Activated B cell treated with CpG ODN at 0.5 μM for 24 hours (primary cell): Measurements from ENCODE around the gene SMAD6. TPM values are rescaled to one million over a fixed set of nuclear protein-coding genes. Genes with fewer than 3 reads are reported as not detected.

ENCODE experiments used
- ATAC-seq: fragments of 200-7000 bp; cut with Tn5 transposase; one replicate; pipeline ENCODE4 v1.10.0; 2021; ENCODE audit warnings: low read depth, mild to moderate bottlenecking, moderate library complexity
- CTCF ChIA-PET: fragments of 350-600 bp; sonication (Branson Sonifier 250); formaldehyde crosslinking; loops from one replicate; lab custom pipeline; 2021; ENCODE audit warnings: antibody characterized with exemption; lab: Charles Lee
- POLR2A ChIA-PET: fragments of 350-600 bp; sonication (Branson Sonifier 250); formaldehyde crosslinking; loops from one replicate; lab custom pipeline; 2021; ENCODE audit warnings: antibody characterized with exemption; lab: Charles Lee
- DNase-seq: peaks from one replicate; pipeline ENCODE4 v3.0.0; 2022
- H3K27ac Mint-ChIP-seq: one replicate; pipeline ENCODE4 v1.8.0; 2020; ENCODE audit warnings: mixed read lengths
- H3K27me3 Mint-ChIP-seq: one replicate; pipeline ENCODE4 v1.8.0; 2021; ENCODE audit warnings: mixed read lengths
- H3K36me3 Mint-ChIP-seq: one replicate; pipeline ENCODE4 v1.8.0; 2021; ENCODE audit warnings: low read depth, mixed read lengths
- H3K4me1 Mint-ChIP-seq: one replicate; pipeline ENCODE4 v1.8.0; 2021; ENCODE audit warnings: mixed read lengths
- H3K4me3 Mint-ChIP-seq: one replicate; pipeline ENCODE4 v1.8.0; 2020; ENCODE audit warnings: mild to moderate bottlenecking, mixed read lengths
- H3K9me3 Mint-ChIP-seq: one replicate; pipeline ENCODE4 v1.8.0; 2020; ENCODE audit warnings: mixed read lengths
- intact Hi-C: fragments of 100-400 bp; cut with micrococcal nuclease; formaldehyde crosslinking; loops from one replicate; pipeline ENCODE4 v1.15.1; 2024
- total RNA-seq: library from RNA; stranded (reverse); gene quantifications from 2 replicates; pipeline ENCODE4 v1.2.3, GENCODE V29; 2022
- TF ChIP-seq, protein P1 (sequence below): fragments of 200-600 bp; IDR thresholded peaks from one replicate; pipeline ENCODE4 v1.8.0; 2022; ENCODE audit warnings: antibody characterized with exemption, mild to moderate bottlenecking

Gene SMAD6
- total RNA-seq, 1 donor from 2014 or later: 0.04 TPM

DNA sequence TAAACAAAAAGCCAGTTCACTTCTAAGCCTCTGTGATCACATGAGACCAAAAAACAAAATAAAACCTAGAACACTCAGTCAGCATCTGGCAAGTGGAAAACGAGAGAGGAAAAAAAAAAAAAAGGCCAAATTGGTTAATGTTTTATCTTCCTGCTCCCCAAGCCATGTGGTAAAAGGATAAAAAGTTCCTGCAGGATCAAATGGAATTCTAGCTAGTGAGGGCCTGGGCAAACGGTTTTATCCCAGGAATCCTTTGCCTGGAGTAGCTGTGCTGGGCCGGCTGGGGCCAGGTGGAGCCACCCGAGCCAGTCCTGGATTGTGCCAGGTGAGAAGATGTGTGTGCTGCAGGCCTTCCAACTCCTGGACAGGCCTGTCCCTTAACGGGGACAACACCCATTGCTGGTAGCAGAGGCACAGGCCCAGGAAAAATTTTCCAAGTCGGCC lies 13.2 kb downstream of the SMAD6 start:
- peaks cover 17% of the 10 kb centered on the region for H3K4me1 Mint-ChIP-seq

DNA sequence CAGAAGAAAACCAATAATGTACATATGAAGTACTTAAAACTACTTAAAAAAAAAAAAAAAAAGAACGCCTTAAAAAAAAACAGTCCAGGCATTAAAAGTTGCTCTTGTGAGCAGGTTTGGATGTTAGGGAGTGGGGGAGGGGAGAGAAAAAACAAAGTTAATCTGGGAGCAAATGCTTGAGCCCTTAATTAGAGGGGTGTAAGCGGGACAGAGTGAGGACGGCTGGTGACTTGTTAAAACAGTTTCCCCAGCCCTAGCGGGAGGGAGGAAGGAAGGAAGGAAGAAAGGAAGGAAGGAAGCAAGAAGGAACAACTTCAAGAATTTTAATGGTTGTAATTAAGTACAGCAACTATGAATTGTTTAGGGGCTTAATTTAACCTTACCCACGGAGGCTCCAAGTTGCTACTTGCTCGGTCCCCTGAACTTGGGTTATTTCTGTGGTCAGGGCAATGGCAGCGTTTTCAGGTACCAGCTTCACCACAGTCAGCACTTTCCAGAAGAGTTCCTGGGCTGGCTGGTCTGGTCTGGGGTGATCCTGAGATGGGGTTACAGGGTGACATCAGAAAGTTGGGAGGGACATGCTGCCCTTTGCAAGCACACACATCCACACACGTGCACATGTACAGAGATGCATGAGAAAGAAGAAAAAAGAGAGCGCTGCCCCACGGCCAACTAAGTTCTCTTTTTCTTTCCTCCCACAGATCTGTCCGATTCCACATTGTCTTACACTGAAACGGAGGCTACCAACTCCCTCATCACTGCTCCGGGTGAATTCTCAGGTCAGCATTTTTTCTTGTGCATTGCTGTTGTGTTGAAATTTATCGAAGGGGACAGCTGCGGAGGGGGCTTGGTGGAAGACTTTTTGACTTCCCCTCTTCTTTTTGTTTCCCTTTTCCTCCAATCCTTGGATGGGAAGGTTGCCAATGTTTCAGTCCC lies 14.0 kb downstream of the SMAD6 start:
- Mint-ChIP-seq H3K4me1 (peaks cover 17% of the 10 kb centered on the region), H3K36me3 (no peaks in the 10 kb centered on the region), H3K9me3 (no peaks in the 10 kb centered on the region), H3K27ac (no peak overlapping the region), H3K4me3 (no peak overlapping the region), H3K27me3 (peaks cover 32% of the 10 kb centered on the region)
- DNase-seq (no peak), ATAC-seq (no peak)
- CTCF ChIA-PET: no interaction called here
- intact Hi-C loops: no loop called here
- POLR2A ChIA-PET: interaction anchor here (0.6 to 0.7 kb wide), 2 partner anchors 34 to 202 kb away, joined by 6 to 7 read pairs; no protein-coding TSS in a partner anchor
- TF ChIP-seq, protein P1, sequence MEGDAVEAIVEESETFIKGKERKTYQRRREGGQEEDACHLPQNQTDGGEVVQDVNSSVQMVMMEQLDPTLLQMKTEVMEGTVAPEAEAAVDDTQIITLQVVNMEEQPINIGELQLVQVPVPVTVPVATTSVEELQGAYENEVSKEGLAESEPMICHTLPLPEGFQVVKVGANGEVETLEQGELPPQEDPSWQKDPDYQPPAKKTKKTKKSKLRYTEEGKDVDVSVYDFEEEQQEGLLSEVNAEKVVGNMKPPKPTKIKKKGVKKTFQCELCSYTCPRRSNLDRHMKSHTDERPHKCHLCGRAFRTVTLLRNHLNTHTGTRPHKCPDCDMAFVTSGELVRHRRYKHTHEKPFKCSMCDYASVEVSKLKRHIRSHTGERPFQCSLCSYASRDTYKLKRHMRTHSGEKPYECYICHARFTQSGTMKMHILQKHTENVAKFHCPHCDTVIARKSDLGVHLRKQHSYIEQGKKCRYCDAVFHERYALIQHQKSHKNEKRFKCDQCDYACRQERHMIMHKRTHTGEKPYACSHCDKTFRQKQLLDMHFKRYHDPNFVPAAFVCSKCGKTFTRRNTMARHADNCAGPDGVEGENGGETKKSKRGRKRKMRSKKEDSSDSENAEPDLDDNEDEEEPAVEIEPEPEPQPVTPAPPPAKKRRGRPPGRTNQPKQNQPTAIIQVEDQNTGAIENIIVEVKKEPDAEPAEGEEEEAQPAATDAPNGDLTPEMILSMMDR: no peak

More for the DNA sequence above, 13.2 kb downstream of the SMAD6 start:
- no peak overlapping the region for H3K27ac Mint-ChIP-seq
- H3K27me3 Mint-ChIP-seq: peaks cover 29% of the 10 kb centered on the region
- no peak overlapping the region for H3K4me3 Mint-ChIP-seq
- H3K36me3 Mint-ChIP-seq: no peaks in the 10 kb centered on the region
- TF ChIP-seq, protein P1: no peak
- no peak for ATAC-seq
- ChIA-PET CTCF (no interaction called here), POLR2A (interaction anchor here (0.6 to 0.7 kb wide), 2 partner anchors 33 to 201 kb away, joined by 6 to 7 read pairs; no protein-coding TSS in a partner anchor)
- intact Hi-C loops: no loop called here
- no peaks in the 10 kb centered on the region for H3K9me3 Mint-ChIP-seq
- DNase-seq: no peak

DNA sequence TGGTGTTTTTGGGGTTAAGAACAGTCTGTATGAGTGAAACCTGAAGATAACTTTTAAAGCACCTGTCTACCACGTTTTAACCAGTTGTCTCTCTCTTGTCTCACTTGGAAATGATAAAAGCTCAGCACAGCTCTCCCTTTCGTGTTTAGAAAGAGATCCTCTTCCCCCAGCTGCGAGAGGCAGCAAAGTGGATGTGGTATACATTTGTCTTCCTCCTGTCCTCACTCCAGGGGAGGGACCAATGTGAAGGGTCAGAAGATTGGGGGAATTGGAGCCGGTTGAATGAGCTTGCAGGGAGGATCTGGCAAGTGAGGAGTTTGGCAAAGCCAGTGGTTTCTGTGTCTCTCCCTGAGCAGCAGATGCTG lies 14.6 kb downstream of the SMAD6 start:
- CTCF ChIA-PET: no interaction called here
- POLR2A ChIA-PET: no interaction called here

DNA sequence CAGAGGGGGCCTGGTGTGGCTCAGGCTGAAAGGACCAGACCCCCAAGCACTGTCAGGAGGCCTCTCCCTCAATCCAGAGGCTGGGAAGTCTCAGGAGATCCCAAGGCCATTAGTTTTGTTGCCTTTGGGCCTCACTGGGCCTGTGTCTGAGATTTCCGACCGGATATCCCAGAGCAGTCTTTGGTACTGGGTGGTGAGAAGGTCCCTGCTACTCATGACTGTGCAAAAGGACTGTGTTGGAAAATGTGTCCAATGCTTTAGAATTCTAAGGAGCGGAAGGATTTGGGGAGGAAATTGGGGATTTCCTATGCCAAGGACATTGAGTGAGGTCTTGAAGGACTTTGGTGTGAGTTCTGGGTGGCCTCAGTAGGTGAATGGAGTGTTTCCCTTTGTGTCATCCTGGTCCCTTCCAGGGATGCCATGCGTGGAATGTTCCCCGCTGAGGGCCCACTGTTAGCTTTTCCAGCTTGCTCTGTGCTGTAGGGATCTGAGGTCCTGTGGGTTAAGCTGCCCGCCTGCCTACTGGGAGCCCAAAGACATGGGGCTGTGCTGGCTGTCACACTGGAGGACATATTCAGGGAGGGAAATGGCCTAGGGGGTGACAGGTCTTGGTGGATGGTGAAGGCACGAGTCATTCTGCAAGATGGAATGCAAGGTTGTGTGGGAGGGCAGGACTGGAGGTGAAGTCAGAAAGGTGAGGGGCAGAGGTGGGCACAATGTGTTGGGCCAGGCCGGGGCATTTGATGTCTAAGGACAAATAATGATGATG lies 16.4 kb downstream of the SMAD6 start:
- H3K36me3 Mint-ChIP-seq: no peaks in the 10 kb centered on the region
- H3K27me3 Mint-ChIP-seq: peaks cover 36% of the 10 kb centered on the region
- H3K9me3 Mint-ChIP-seq: no peaks in the 10 kb centered on the region
- ChIA-PET CTCF (no interaction called here), POLR2A (no interaction called here)
- ATAC-seq: no peak
- peaks cover 17% of the 10 kb centered on the region for H3K4me1 Mint-ChIP-seq
- no peak for DNase-seq
- TF ChIP-seq, protein P1: no peak
- intact Hi-C loops: no loop called here
- no peak overlapping the region for H3K27ac Mint-ChIP-seq
- H3K4me3 Mint-ChIP-seq: no peak overlapping the region

More for the DNA sequence above, 14.6 kb downstream of the SMAD6 start:
- Mint-ChIP-seq H3K27me3 (peaks cover 34% of the 10 kb centered on the region), H3K9me3 (no peaks in the 10 kb centered on the region), H3K27ac (no peak overlapping the region), H3K4me1 (peaks cover 17% of the 10 kb centered on the region), H3K36me3 (no peaks in the 10 kb centered on the region), H3K4me3 (no peak overlapping the region)
- TF ChIP-seq, protein P1: no peak
- no peak for ATAC-seq
- DNase-seq: no peak
- intact Hi-C loops: no loop called here

DNA sequence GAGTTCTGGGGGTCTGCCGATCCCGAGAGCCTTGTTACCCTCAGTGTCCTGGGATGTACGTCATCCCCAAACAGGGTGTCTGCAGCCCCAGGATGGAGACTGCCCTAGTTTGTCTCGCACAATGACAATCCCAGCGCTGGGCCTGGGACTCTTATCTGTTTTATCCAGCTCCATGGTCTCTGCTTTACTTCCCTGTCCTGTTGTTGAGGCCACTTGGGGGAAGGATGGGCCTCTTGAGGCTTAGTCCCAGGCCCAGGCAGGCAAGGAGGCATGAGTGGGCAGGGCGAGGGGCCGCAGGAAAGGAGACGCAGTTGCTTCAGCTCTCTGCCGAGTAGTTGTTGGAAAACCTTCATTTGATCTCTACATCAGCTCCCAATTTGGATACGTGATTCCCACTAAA lies 17.4 kb downstream of the SMAD6 start:
- intact Hi-C loops: no loop called here
- peaks cover 7% of the 10 kb centered on the region for H3K4me1 Mint-ChIP-seq
- peaks cover 36% of the 10 kb centered on the region for H3K27me3 Mint-ChIP-seq
- POLR2A ChIA-PET: no interaction called here
- CTCF ChIA-PET: interaction anchor here (0.6 kb wide), 1 partner anchor 78 kb away, joined by 3 read pairs; no protein-coding TSS in a partner anchor
- DNase-seq (no peak), ATAC-seq (no peak)
- no peak overlapping the region for H3K4me3 Mint-ChIP-seq
- H3K9me3 Mint-ChIP-seq: no peaks in the 10 kb centered on the region
- no peak overlapping the region for H3K27ac Mint-ChIP-seq
- no peaks in the 10 kb centered on the region for H3K36me3 Mint-ChIP-seq
- TF ChIP-seq, protein P1: no peak
